ENCODE data around the gene RFC2. TPM values are rescaled to one million over a fixed set of nuclear protein-coding genes. Genes with fewer than 3 reads are reported as not detected.

The RFC2 gene
- polyA plus RNA-seq, 1 of the 3 experiments (the other 2 are of a cell fraction): 31.2 TPM

GRCh38 chr7:74269757-74270277 lies 15.6 kb upstream of the RFC2 start (continued):
- no peak for TF ChIP-seq FOSL2 (IDR thresholded peaks at IDR 0.05; ENCODE audit: borderline replicate concordance, low read depth)
- no peak for TF ChIP-seq GABPA (IDR thresholded peaks at IDR 0.05; ENCODE audit: low read depth)
- no peak for TF ChIP-seq MEF2A (IDR thresholded peaks at IDR 0.05; ENCODE audit: borderline replicate concordance, low read depth)
- no peak for TF ChIP-seq POLR2AphosphoS5 (IDR thresholded peaks at IDR 0.05; ENCODE audit: low read depth, low read length)
- TF ChIP-seq ZBTB33 (IDR thresholded peaks at IDR 0.05; ENCODE audit: borderline replicate concordance, low read depth): no peak

- Histone ChIP-seq H3K36me3 (replicated peaks in 1 of 2; ENCODE audit: control insufficient read depth in 1 of 2, insufficient read depth in 2 of 2, low read length in 1 of 2) (no peaks in the 10 kb centered on the region), H2AFZ (ENCODE audit: low read depth) (no peak overlapping the region), H3K4me2 (no peak overlapping the region), H3K4me1 (ENCODE audit: control insufficient read depth in 1 of 2, insufficient read depth in 2 of 2, low read depth in 1 of 2, low read length in 1 of 2) (peaks cover 4 to 12% of the 10 kb centered on the region in 2 experiments; a peak in 3 of 4 replicates), H3K9me2 (no peaks in the 10 kb centered on the region), H3F3A (replicated peaks; ENCODE audit: insufficient read depth) (peaks cover 35% of the 10 kb centered on the region), H3K27ac (ENCODE audit: low read depth in 2 of 2, low read length in 1 of 2) (no peak overlapping the region), H4K20me1 (ENCODE audit: insufficient read depth) (no peaks in the 10 kb centered on the region), H3K27me3 (ENCODE audit: insufficient read depth) (no peaks in the 10 kb centered on the region), H3K4me3 (ENCODE audit: low read depth in 2 of 2, low read length in 1 of 2) (no peak overlapping the region), H3K79me2 (ENCODE audit: insufficient read depth) (no peaks in the 10 kb centered on the region), H3K9me3 (no peaks in the 10 kb centered on the region), H3K9ac (no peak overlapping the region)
- no peak for TF ChIP-seq ZBTB33 (IDR thresholded peaks at IDR 0.05; ENCODE audit: borderline replicate concordance, low read depth)
- ChIA-PET POLR2A (interaction anchor here (1.0 kb wide), 1 partner anchor 14 kb away, joined by 5 read pairs; the partner anchor contains the start of gene RFC2), CTCF (interaction anchor here (0.5 to 6.7 kb wide), 6 partner anchors 19 to 137 kb away, joined by 3 to 61 read pairs (median 4); partner anchors contain the start of gene CLIP2)
- 84% methylated on average over 13 of the region's 13 CpGs for WGBS (ENCODE audit: low lambda C conversion rate)
- no peak for DNase-seq
These were observed 13.8 kb upstream of the RFC2 start for GRCh38 chr7:74267756-74268565.

- TF ChIP-seq USF1 (IDR thresholded peaks at IDR 0.05; ENCODE audit: borderline replicate concordance, low read depth) (no peak), FOSL2 (IDR thresholded peaks at IDR 0.05; ENCODE audit: borderline replicate concordance, low read depth) (no peak), RCOR1 (IDR thresholded peaks at IDR 0.05; ENCODE audit: low read length) (no peak), SMC3 (IDR thresholded peaks at IDR 0.05; ENCODE audit: low read depth, low read length) (no peak), YY1 (IDR thresholded peaks at IDR 0.05; ENCODE audit: low read depth) (no peak), POLR2AphosphoS5 (IDR thresholded peaks at IDR 0.05; ENCODE audit: low read depth, low read length) (no peak), MAX (IDR thresholded peaks at IDR 0.05; ENCODE audit: low read depth) (no peak), USF2 (IDR thresholded peaks at IDR 0.05; ENCODE audit: borderline replicate concordance, low read depth, low read length) (no peak)
- 83% methylated on average over 7 of the region's 7 CpGs for WGBS (ENCODE audit: low lambda C conversion rate)
- POLR2A ChIA-PET: no interaction called here
These were observed 12.2 kb upstream of the RFC2 start for GRCh38 chr7:74266191-74266963.

More at GRCh38 chr7:74266191-74266963, 12.2 kb upstream of the RFC2 start:
- DNase-seq: no peak
- Histone ChIP-seq H3K9me3 (no peaks in the 10 kb centered on the region), H2AFZ (ENCODE audit: low read depth) (no peak overlapping the region), H3K27me3 (ENCODE audit: insufficient read depth) (no peaks in the 10 kb centered on the region), H3K9ac (no peak overlapping the region), H3K9me2 (no peaks in the 10 kb centered on the region), H3K79me2 (ENCODE audit: insufficient read depth) (no peaks in the 10 kb centered on the region), H3K36me3 (replicated peaks in 1 of 2; ENCODE audit: control insufficient read depth in 1 of 2, insufficient read depth in 2 of 2, low read length in 1 of 2) (no peaks in the 10 kb centered on the region), H4K20me1 (ENCODE audit: insufficient read depth) (no peaks in the 10 kb centered on the region), H3K4me3 (ENCODE audit: low read depth in 2 of 2, low read length in 1 of 2) (no peak overlapping the region), H3K4me2 (no peak overlapping the region), H3F3A (replicated peaks; ENCODE audit: insufficient read depth) (peaks cover 19% of the 10 kb centered on the region), H3K27ac (ENCODE audit: low read depth in 2 of 2, low read length in 1 of 2) (no peak overlapping the region), H3K4me1 (ENCODE audit: control insufficient read depth in 1 of 2, insufficient read depth in 2 of 2, low read depth in 1 of 2, low read length in 1 of 2) (no peaks in the 10 kb centered on the region)
- CTCF ChIA-PET: interaction anchor here (1.0 kb wide), 1 partner anchor 135 kb away, joined by 3 read pairs; no protein-coding TSS in a partner anchor
